ENCODE results near the gene KHK.

DNA sequence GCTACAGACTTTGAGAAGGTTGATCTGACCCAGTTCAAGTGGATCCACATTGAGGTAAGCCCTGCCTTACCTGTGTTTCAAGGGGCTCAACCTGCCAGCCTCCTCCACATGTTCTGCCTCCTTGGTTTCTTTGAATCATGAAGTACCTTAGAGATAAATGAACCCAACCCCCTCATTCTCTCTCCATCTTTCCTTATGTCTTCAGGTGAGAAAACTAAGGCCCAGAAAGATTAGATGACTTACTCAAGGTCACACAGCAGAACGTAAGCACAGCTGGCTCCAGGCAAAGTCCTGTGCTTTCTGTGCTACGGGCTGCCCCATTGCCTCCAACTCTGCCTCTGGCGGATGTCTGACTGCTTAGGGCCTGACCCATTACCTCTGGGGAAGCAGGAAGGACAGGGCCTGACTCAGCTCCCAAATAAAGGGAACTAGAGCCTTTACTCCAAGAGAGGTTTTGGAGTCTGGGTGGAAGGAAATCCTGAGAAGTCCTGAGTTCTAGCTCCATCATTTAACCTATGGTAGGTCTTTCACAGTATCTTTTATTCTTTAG is 10.3 kb downstream of the KHK start:
- TF ChIP-seq, protein P1, sequence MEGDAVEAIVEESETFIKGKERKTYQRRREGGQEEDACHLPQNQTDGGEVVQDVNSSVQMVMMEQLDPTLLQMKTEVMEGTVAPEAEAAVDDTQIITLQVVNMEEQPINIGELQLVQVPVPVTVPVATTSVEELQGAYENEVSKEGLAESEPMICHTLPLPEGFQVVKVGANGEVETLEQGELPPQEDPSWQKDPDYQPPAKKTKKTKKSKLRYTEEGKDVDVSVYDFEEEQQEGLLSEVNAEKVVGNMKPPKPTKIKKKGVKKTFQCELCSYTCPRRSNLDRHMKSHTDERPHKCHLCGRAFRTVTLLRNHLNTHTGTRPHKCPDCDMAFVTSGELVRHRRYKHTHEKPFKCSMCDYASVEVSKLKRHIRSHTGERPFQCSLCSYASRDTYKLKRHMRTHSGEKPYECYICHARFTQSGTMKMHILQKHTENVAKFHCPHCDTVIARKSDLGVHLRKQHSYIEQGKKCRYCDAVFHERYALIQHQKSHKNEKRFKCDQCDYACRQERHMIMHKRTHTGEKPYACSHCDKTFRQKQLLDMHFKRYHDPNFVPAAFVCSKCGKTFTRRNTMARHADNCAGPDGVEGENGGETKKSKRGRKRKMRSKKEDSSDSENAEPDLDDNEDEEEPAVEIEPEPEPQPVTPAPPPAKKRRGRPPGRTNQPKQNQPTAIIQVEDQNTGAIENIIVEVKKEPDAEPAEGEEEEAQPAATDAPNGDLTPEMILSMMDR (IDR thresholded peaks at IDR 0.05; ENCODE audit: low read length): no peak
- no peak for TF ChIP-seq EZH2 (IDR thresholded peaks at IDR 0.05; ENCODE audit: borderline replicate concordance, low read length)

Measured in OCI-LY1 (cell line).